Calu3 (cell line): ENCODE measurements around the gene OR2M5. TPM values are rescaled to one million over a fixed set of nuclear protein-coding genes. Genes with fewer than 3 reads are reported as not detected.

Source experiments
- BruUV-seq: library from RNA; stranded (reverse); fragments of 400-500 nt; replicated peaks from 2 replicates; lab custom pipeline; 2021; lab: Mats Ljungman, UMichigan
- CTCF ChIA-PET: fragments of 300-600 bp; sonication (Branson Sonifier 250); formaldehyde crosslinking; loops from one replicate; lab custom pipeline; 2022; ENCODE audit warnings: antibody characterized with exemption; lab: Charles Lee
- DNase-seq: peaks from one replicate; pipeline ENCODE4 v3.0.0; 2022
- H3K27ac Mint-ChIP-seq: one replicate; pipeline ENCODE4 v1.8.0; 2022; ENCODE audit warnings: mixed read lengths; ENCODE audit not compliant: unreplicated experiment
- H3K27me3 Mint-ChIP-seq: one replicate; pipeline ENCODE4 v1.8.0; 2022; ENCODE audit warnings: mixed read lengths; ENCODE audit not compliant: unreplicated experiment
- H3K36me3 Mint-ChIP-seq: one replicate; pipeline ENCODE4 v1.8.0; 2022; ENCODE audit warnings: mild to moderate bottlenecking, moderate library complexity, mixed read lengths; ENCODE audit not compliant: insufficient read depth, unreplicated experiment
- H3K4me1 Mint-ChIP-seq: one replicate; pipeline ENCODE4 v1.8.0; 2022; ENCODE audit warnings: mild to moderate bottlenecking, low read depth, mixed read lengths; ENCODE audit not compliant: unreplicated experiment
- H3K4me3 Mint-ChIP-seq: one replicate; pipeline ENCODE4 v1.8.0; 2022; ENCODE audit warnings: mild to moderate bottlenecking, low read depth, moderate library complexity, mixed read lengths; ENCODE audit not compliant: unreplicated experiment
- H3K9me3 Mint-ChIP-seq: one replicate; pipeline ENCODE4 v1.8.0; 2022; ENCODE audit warnings: low read depth, mixed read lengths; ENCODE audit not compliant: unreplicated experiment
- CTCF ChIP-seq: fragments of 200-600 bp; IDR thresholded peaks from one replicate; pipeline ENCODE4 v1.8.0; 2022; ENCODE audit warnings: antibody characterized with exemption; ENCODE audit not compliant: unreplicated experiment
- intact Hi-C: fragments of 100-400 bp; cut with micrococcal nuclease; formaldehyde crosslinking; loops from one replicate; pipeline ENCODE4 v1.10.0; 2022; ENCODE audit not compliant: unreplicated experiment
- total RNA-seq: library from RNA; stranded (reverse); gene quantifications from 2 replicates; pipeline ENCODE4 v1.2.3, GENCODE V29; 2022

Gene OR2M5
- total RNA-seq, 1 experiment from 2014 or later, result not detected

GRCh38 chr1:248114890-248115289 lies 30.1 kb upstream of the OR2M5 start:
- Mint-ChIP-seq H3K9me3 (peaks cover 13% of the 10 kb centered on the region), H3K27me3 (no peaks in the 10 kb centered on the region), H3K4me1 (no peaks in the 10 kb centered on the region), H3K36me3 (no peaks in the 10 kb centered on the region), H3K27ac (no peak overlapping the region), H3K4me3 (no peak overlapping the region)
- CTCF ChIA-PET, result no interaction called here
- intact Hi-C loops, result no loop called here
- DNase-seq, result no peak
- TF ChIP-seq CTCF, result no peak
- no TSS peak for BruUV-seq

GRCh38 chr1:248127653-248128052 lies 17.3 kb upstream of the OR2M5 start:
- Mint-ChIP-seq H3K4me1 (no peaks in the 10 kb centered on the region), H3K9me3 (peaks cover 33% of the 10 kb centered on the region), H3K27me3 (no peaks in the 10 kb centered on the region), H3K27ac (no peak overlapping the region), H3K36me3 (no peaks in the 10 kb centered on the region), H3K4me3 (no peak overlapping the region)
- BruUV-seq, result no TSS peak
- CTCF ChIA-PET, result no interaction called here
- no peak for TF ChIP-seq CTCF
- DNase-seq, result no peak
- intact Hi-C loops, result no loop called here

GRCh38 chr1:248136811-248137210 lies 8.1 kb upstream of the OR2M5 start:
- DNase-seq, result no peak
- CTCF ChIA-PET, result no interaction called here
- peaks cover 24% of the 10 kb centered on the region for H3K9me3 Mint-ChIP-seq
- no peaks in the 10 kb centered on the region for H3K36me3 Mint-ChIP-seq
- no TSS peak for BruUV-seq
- intact Hi-C loops, result no loop called here
- H3K27me3 Mint-ChIP-seq, result no peaks in the 10 kb centered on the region
- no peak overlapping the region for H3K27ac Mint-ChIP-seq
- H3K4me3 Mint-ChIP-seq, result no peak overlapping the region
- TF ChIP-seq CTCF, result no peak
- H3K4me1 Mint-ChIP-seq, result no peaks in the 10 kb centered on the region

- no peaks in the 10 kb centered on the region for H3K36me3 Mint-ChIP-seq
- DNase-seq, result no peak
- no peak overlapping the region for H3K4me3 Mint-ChIP-seq
- no TSS peak for BruUV-seq
- no peaks in the 10 kb centered on the region for H3K4me1 Mint-ChIP-seq
- CTCF ChIA-PET, result no interaction called here
- peaks cover 24% of the 10 kb centered on the region for H3K9me3 Mint-ChIP-seq
- intact Hi-C loops, result no loop called here
- TF ChIP-seq CTCF, result no peak
- H3K27ac Mint-ChIP-seq, result no peak overlapping the region
- H3K27me3 Mint-ChIP-seq, result no peaks in the 10 kb centered on the region
These were observed 4.1 kb upstream of the OR2M5 start for GRCh38 chr1:248140846-248141245.
